HCT116 (cell line): ENCODE measurements around the gene GNAI2. TPM values are rescaled to one million over a fixed set of nuclear protein-coding genes. Genes with fewer than 3 reads are reported as not detected.

Experiments
- ATAC-seq: fragments of 200-7000 bp; cut with Tn5 transposase; 2 replicates; pipeline ENCODE4 v1.9.1; 2020; ENCODE audit warnings: mild to moderate bottlenecking, moderate library complexity
- BruUV-seq: library from RNA; stranded (reverse); fragments of 400-500 nt; replicated peaks from 2 replicates; lab custom pipeline; 2021; lab: Mats Ljungman, UMichigan
- CTCF ChIA-PET: fragments of 300-600 bp; sonication (Branson Sonifier 250); formaldehyde crosslinking; loops from one replicate; lab custom pipeline; 2021; ENCODE audit warnings: antibody characterized with exemption; lab: Charles Lee
- POLR2A ChIA-PET: fragments of 300-600, 350-600 bp; sonication (Branson Sonifier 250); formaldehyde crosslinking; loops from one replicate; lab custom pipeline; 2021; ENCODE audit warnings: antibody characterized with exemption; lab: Charles Lee
- RAD21 ChIA-PET, 2 experiments: fragments of 300-600 bp; sonication (Branson Sonifier 250); formaldehyde crosslinking; loops; one replicate each; lab custom pipeline; 2023; ENCODE audit warnings: low total read pairs in 2 of 2; ENCODE audit not compliant: uncharacterized antibody in 2 of 2, unreplicated experiment in 2 of 2, low non-redundant PET in 1 of 2; lab: Charles Lee
- DNase-seq: peaks from one replicate; pipeline ENCODE4 v3.0.0-alpha.2; 2010; ENCODE audit warnings: low read depth, low spot score
- H2AFZ ChIP-seq: fragments of 200-600 bp; shearing (Covaris generic), sonication (generic); 2 replicates; pipeline ENCODE4 v1.6.1; 2017; ENCODE audit warnings: low read depth, mixed run types, mixed read lengths, antibody characterized with exemption, low read length; ENCODE audit not compliant: poor library complexity, severe bottlenecking
- H3K27ac ChIP-seq: 2 replicates; pipeline ENCODE4 v1.5.1; 2012; ENCODE audit warnings: low read depth, low read length
- H3K27me3 ChIP-seq: fragments of 200-600 bp; sonication (generic); 2 replicates; pipeline ENCODE4 v1.6.1; 2016; ENCODE audit warnings: mixed run types, low read length, mixed read lengths; ENCODE audit not compliant: insufficient read depth
- H3K36me3 ChIP-seq, 2 experiments: fragments of 200-500 bp in 1 of 2; fragments of 200-600 bp in 1 of 2; sonication (Bioruptor generic) in 1 of 2; sonication (generic) in 1 of 2; 2 replicates each; pipeline versions ENCODE4 v1.5.1 to v1.6.1; 2014 to 2016; ENCODE audit warnings: low read length in 2 of 2, inconsistent platforms in 1 of 2, mixed read lengths in 1 of 2, mixed run types in 1 of 2; ENCODE audit not compliant: insufficient read depth in 2 of 2, control insufficient read depth in 1 of 2
- H3K4me1 ChIP-seq, 2 experiments: fragments of 200-600 bp in 1 of 2; sonication (generic) in 1 of 2; 2 replicates each; pipeline versions ENCODE4 v1.5.1 to v1.6.1; 2012 to 2017; ENCODE audit warnings: low read length in 2 of 2, inconsistent platforms in 1 of 2, mild to moderate bottlenecking in 1 of 2, mixed read lengths in 1 of 2, mixed run types in 1 of 2, moderate library complexity in 1 of 2; ENCODE audit not compliant: insufficient read depth in 2 of 2, control insufficient read depth in 1 of 2
- H3K4me2 ChIP-seq: fragments of 200-600 bp; sonication (generic); 2 replicates; pipeline ENCODE4 v1.6.1; 2017; ENCODE audit warnings: mixed run types, low read length, mixed read lengths
- H3K4me3 ChIP-seq, 2 experiments: fragments of 200-600 bp in 1 of 2; sonication (generic) in 1 of 2; replicated peaks in 1 of 2; 2 replicates each; pipeline ENCODE4 v1.5.1; 2011 to 2016; ENCODE audit warnings: low read length in 2 of 2, control low read depth in 1 of 2, low read depth in 1 of 2, mild to moderate bottlenecking in 1 of 2, mixed read lengths in 1 of 2, mixed run types in 1 of 2
- H3K79me2 ChIP-seq: fragments of 200-600 bp; sonication (generic); 2 replicates; pipeline ENCODE4 v1.6.1; 2017; ENCODE audit warnings: mild to moderate bottlenecking, mixed run types, low read length, moderate library complexity, mixed read lengths; ENCODE audit not compliant: insufficient read depth
- H3K9ac ChIP-seq: fragments of 200-600 bp; sonication (generic); 2 replicates; pipeline ENCODE4 v1.6.1; 2016; ENCODE audit warnings: low read length, mixed read lengths
- H3K9me2 ChIP-seq: fragments of 200-600 bp; sonication (generic), shearing (Covaris generic); 2 replicates; pipeline ENCODE4 v1.6.1; 2017; ENCODE audit warnings: mixed run types, mild to moderate bottlenecking, moderate library complexity; ENCODE audit not compliant: insufficient read depth
- H3K9me3 ChIP-seq, 2 experiments: fragments of 200-500 bp in 1 of 2; fragments of 200-600 bp in 1 of 2; sonication (Bioruptor generic) in 1 of 2; sonication (generic) in 1 of 2; 2 replicates each; pipeline ENCODE4 v1.6.1; 2014 to 2017; ENCODE audit warnings: low read length in 2 of 2, mixed read lengths in 2 of 2, inconsistent platforms in 1 of 2, low read depth in 1 of 2, mild to moderate bottlenecking in 1 of 2, mixed run types in 1 of 2, moderate library complexity in 1 of 2; ENCODE audit not compliant: control insufficient read depth in 1 of 2, insufficient read depth in 1 of 2
- H4K20me1 ChIP-seq: fragments of 200-600 bp; sonication (generic), shearing (Covaris generic); 2 replicates; pipeline ENCODE4 v1.6.1; 2017; ENCODE audit warnings: mixed run types, mild to moderate bottlenecking, moderate library complexity; ENCODE audit not compliant: insufficient read depth
- CBX3 ChIP-seq: IDR thresholded peaks from 2 replicates; pipeline ENCODE4 v1.6.1; 2012; ENCODE audit warnings: low read depth
- ELF1 ChIP-seq: IDR thresholded peaks from 2 replicates; pipeline ENCODE4 v1.6.1; 2012; ENCODE audit warnings: low read depth, borderline replicate concordance
- RAD21 ChIP-seq: IDR thresholded peaks from 2 replicates; pipeline ENCODE4 v1.6.1; 2012; ENCODE audit warnings: low read depth, mild to moderate bottlenecking
- SP1 ChIP-seq: IDR thresholded peaks from 2 replicates; pipeline ENCODE4 v1.6.1; 2012; ENCODE audit warnings: low read depth
- ZBTB33 ChIP-seq: IDR thresholded peaks from 2 replicates; pipeline ENCODE4 v1.6.1; 2011; ENCODE audit warnings: mild to moderate bottlenecking, low read length, moderate library complexity; ENCODE audit not compliant: insufficient replicate concordance; ENCODE audit errors: extremely low read depth
- ZFX ChIP-seq: fragments of 450-650 bp; IDR thresholded peaks from 2 replicates; pipeline ENCODE4 v1.6.1; 2017
- intact Hi-C: fragments of 100-400 bp; cut with micrococcal nuclease; formaldehyde crosslinking; loops from 2 replicates; pipeline ENCODE4 v1.10.0; 2022
- total RNA-seq: library from RNA; stranded (reverse); gene quantifications from one replicate; pipeline ENCODE4 v1.2.1, GENCODE V29; 2021; ENCODE audit not compliant: unreplicated experiment

The GNAI2 gene
- total RNA-seq, 1 experiment from 2014 or later = 170 TPM

GRCh38 chr3:50276762-50277101 lies 40.7 kb downstream of the GNAI2 start:
- Histone ChIP-seq H3K27ac (no peak overlapping the region), H3K4me1 (peaks cover 16 to 26% of the 10 kb centered on the region in 2 experiments; a peak in 3 of 4 replicates), H2AFZ (no peak overlapping the region), H4K20me1 (no peaks in the 10 kb centered on the region), H3K27me3 (no peaks in the 10 kb centered on the region), H3K4me3 (no peak overlapping the region), H3K9me2 (no peaks in the 10 kb centered on the region), H3K9ac (no peak overlapping the region), H3K36me3 (no peaks in the 10 kb centered on the region), H3K79me2 (no peaks in the 10 kb centered on the region), H3K4me2 (no peak overlapping the region)
- intact Hi-C loops = no loop called here
- POLR2A ChIA-PET = no interaction called here
- DNase-seq = no peak
- BruUV-seq = no TSS peak
- TF ChIP-seq CBX3 (no peak), ZBTB33 (no peak), ZFX (no peak), SP1 (no peak), ELF1 (no peak), RAD21 (no peak)
- TF ChIP-seq, all 23 proteins: peak for 0
- RAD21 ChIA-PET = no interaction called here
- ATAC-seq = no peak
- CTCF ChIA-PET = interaction anchor here (1.7 kb wide), 1 partner anchor 47 kb away, joined by 3 read pairs; no protein-coding TSS in a partner anchor
- H3K9me3 ChIP-seq = no peaks in the 10 kb centered on the region
